Medulla oblongata (tissue), 1 donor: ENCODE measurements around the gene QSOX1.

Source experiments
- DNase-seq: peaks from one replicate; pipeline ENCODE4 v3.0.0-alpha.2; 2015; ENCODE audit errors: extremely low spot score

QSOX1 gene

GRCh38 chr1:180151508-180151907, 3.2 kb upstream of the QSOX1 start:
- DNase-seq = no peak

DNA sequence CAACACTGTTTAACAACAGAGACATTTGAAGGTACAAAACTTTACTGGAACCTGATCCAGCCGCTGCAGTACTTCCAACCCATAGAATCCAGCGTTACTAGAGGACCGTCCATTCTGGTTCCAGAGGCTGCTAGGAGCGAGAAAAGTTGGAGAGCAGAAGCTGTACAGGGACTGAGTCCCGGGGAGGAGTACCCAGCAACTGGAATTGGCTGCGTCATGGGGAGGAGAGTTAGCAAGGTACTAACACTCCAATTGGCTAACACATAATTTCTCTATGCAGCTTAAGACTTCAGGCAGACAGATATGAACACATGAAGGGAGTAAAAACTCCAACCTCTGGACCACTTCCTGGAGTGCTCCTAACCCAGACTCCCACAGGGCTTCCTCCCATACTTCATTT, 2.1 kb upstream of the QSOX1 start:
- DNase-seq = no peak

DNA sequence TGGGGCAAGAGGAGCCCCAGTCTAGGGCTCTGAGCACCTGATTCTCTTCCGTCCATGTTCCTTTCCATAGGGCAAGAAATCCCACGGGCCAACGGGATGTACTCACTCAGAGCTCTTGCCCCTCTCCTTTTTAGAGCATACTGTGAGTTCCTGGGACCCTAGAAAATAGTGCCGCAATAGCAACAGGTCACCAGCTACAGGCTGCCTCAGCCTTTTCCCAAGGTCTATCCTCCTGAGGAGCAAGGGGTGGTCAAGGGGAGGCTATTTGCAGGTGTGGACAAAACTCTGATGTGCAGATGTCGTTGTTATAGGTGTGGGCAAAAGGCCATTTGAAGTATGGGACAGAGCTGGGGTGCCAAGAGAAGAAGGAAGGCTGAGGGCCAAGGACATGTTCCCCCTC, 1.6 kb upstream of the QSOX1 start:
- DNase-seq = no peak

DNA sequence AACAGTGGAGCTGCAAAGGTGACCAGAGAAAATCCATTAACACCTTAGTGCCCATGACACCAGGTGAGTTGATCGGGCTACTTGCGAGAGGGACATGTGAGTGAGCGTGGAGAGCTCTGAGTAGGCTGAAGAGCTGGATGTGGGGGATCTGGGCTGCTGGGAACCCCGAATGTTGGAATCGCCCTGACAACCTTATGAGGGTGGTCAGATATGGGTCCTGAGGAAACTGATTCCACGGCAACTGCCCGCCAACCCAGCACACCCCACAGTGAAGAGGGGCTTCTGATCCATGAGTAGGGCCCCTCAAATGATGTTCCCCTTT, 705 bp upstream of the QSOX1 start:
- DNase-seq = peak; percentile 22

DNA sequence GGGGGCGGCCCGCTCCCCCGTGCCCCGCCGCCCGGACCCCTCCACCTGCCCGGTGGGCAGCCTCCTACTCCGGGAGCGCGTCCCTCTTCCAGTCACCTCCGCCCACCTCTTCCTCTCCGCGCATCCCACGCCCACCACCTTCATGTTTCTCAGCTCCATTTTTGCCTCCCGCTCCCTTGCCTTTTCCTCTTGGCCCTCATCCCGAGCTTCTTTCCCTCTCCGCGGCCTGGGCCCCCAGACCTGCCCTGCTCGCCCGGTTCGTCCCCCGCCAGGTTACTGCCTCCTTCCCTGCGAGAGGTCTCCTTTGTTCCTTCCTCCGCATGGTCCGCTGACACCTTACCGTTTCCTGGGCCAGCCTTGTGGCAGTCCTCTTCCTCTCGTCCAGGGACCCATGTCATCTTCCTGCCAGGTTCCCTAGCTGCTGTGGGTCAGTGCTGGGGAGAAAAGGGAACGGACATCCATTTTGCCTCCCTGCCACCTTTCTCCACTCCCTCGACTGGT, 563 bp downstream of the QSOX1 start:
- peak; percentile 22 for DNase-seq

DNA sequence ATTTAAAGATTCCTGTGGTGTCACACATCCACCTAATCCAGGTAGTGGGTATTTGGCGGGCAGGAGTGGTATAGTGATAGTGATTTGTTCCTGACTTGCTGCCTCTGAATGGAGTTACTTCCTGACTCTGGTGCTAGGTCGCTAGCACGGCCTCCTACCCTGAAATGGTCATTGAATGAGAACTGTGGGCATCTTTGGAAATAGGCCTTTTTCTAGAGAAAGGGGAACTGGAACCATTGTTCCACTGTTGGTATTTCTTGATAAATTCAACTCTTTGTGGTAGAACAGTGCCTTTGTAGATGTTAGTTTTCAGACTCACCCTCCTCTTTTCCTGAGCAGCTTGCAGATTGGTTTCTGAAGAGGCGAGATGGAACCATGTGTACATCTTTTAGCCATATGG, 1.5 kb downstream of the QSOX1 start:
- DNase-seq = peak; percentile 64

GRCh38 chr1:180156631-180157091, 2.0 kb downstream of the QSOX1 start:
- DNase-seq = no peak

DNA sequence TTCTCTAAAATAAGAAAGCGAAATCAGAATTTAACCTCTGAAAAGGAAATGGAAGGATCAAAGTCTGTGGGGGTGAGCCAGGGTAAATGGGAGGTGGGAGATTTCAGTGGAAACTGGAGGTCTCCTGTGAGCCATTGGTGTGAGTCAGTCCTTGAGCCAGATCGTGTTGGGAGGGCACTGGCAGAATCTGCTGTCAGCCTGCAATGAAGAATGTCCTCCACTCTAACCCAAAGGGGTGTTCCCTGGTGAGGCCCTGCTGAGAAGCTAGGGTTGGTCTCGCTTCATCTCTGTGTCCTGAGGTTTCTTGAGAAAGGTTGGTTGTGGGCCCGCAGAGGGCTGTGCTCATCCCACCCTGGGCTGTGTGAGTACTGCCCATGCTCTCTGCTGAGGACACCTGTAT, 2.4 kb downstream of the QSOX1 start:
- no peak for DNase-seq

- no peak for DNase-seq
Observed at GRCh38 chr1:180157576-180158057, 2.9 kb downstream of the QSOX1 start.

DNA sequence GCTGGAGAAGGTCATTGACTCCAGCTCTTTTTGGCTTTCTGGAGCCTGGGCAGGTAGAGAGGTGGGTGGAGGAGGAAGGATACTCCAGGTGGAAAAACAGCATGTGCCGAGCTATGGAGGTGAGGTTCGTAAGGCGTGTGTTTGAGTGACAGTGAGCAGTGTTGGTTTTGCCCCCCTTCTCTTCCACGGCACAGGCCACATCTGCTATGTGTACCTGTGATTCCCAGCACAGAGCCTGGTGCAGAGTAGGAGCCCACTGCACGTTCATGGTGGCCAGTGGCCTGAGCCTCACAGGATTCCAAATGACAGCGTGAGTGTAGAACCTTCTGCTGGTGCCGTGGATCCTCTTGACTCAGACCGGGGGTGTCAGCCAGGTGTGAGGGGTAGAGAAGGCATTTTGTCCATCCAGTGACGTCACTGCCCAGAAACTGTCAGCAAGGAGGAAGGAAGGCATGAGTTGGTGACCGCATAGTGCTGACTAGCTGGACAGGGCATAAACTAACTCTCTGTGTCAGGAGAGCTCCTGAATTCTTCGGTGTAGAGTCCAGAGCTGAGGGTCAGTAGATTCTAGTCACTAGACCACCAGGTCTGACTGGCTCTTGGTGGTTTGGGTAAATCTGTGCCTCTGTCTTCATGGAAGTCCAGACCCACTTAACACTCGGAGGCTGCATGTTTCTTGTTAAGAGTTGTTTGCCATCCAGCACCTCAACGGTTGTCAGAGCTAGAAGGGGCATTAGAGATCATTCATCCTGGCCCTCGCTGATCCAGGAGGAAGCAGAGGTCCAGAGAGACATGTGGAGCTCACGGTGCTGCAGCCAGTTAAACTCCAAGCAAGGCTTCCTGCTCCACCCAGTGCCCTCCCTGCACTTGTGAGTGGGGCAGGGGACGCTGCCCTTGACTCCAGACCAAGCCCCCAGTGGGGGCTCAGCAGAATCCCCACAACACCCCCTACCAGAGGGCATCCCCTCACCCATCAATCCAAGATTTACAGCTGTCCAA, 3.8 kb downstream of the QSOX1 start:
- no peak for DNase-seq

GRCh38 chr1:180160357-180160756, 5.7 kb downstream of the QSOX1 start:
- no peak for DNase-seq

DNA sequence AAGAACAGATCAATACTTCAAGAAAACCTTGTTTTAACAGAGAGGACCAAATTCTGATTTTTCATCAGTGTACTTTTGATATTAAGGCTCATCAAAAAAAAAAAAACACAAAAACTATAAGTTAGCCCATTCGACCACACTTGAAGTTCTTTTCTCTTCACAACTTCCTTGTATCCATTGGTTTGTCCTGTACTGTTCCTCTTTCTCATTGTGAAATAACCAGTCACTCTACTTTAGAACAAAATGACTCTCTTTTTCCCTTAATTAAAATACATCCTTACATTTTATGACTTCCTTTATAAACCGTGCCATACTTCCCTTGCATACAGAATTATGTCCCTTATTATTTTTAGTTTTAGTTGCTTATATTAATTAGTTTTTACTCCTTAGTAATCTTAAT, 8.4 kb downstream of the QSOX1 start:
- no peak for DNase-seq

- no peak for DNase-seq
Observed at GRCh38 chr1:180165096-180165495, 10.4 kb downstream of the QSOX1 start.

DNA sequence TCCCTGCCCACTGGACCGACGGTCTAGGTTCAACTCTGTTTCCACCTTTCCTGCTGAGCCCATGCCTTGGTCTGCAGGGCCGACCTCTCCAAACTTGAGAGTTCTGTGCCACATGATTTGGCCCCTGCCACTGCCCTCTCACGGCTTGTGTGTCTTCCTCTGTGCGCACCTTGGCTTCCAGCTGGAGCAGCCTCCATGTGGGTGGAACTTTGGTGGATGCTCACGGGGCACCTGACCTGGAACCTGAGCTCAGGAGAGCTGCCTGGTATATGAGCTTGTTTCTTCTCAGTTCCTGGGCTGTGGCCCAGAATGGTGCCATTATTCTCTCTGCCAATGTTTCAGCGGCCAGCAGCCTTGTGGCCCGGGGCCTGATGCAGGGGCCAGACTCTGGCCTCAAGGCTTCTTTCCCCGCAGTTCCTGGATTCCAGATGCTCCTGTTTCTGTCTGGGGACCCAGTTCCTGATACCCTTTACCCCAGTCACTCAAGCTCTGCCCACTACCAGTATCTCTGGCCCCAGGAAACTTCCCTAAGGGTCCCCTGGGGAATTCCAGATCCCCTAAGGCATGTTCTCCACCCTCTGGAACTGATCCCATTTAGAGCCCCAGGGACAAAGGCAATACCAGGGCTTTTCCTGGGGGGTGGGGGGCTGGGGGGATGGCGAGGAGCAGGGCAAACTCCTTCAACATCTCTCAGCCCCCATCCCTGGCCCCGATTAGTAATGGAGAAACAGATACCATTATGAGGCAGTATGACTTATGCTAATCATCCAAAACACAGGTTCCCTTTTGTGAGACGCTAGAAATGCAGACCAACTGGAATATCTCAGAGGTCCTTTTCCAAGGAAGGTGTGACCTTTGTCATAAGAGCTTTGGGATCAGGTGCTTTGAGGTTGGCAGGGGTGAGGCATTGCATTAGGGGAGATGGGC, 11.1 kb downstream of the QSOX1 start:
- peak; percentile 54 for DNase-seq

GRCh38 chr1:180166436-180166800, 11.7 kb downstream of the QSOX1 start:
- no peak for DNase-seq

GRCh38 chr1:180167021-180167701, 12.5 kb downstream of the QSOX1 start:
- no peak for DNase-seq

DNA sequence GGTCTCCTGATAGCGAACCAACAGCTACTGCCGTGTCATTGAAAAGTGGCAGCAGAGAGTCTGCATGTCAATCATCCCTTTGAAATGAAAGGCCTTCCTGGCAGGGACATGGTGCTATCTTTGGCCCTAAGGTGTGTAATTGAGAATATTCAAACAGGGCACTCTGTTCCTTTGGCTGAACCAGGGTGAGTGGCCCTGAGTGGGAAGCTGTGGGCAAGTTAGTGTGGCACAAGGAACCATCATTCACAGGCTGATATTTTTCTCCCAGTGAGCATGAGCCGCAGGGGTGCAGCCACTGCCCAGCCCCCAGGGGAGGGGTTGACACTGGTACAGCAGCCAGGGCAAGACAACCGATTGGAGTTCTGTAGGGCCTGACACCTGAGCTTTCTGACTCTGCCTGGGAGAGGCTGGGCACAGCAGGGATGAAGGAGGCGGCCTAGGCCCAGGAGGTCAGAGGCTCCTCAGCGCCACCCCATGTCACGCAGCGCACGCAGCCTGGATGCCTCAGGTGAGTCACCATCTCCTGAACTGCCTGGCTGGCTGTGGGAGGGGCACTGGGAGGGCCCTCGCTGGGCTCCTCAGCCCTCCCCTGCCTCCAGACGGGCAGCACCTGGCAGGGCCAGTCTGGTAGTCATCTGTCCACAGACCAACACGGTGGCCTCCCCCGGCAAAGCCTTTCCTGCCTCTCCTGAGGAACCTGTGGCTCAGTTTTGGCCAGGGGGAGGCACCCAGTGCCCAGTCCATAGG, 13.2 kb downstream of the QSOX1 start:
- no peak for DNase-seq

DNA sequence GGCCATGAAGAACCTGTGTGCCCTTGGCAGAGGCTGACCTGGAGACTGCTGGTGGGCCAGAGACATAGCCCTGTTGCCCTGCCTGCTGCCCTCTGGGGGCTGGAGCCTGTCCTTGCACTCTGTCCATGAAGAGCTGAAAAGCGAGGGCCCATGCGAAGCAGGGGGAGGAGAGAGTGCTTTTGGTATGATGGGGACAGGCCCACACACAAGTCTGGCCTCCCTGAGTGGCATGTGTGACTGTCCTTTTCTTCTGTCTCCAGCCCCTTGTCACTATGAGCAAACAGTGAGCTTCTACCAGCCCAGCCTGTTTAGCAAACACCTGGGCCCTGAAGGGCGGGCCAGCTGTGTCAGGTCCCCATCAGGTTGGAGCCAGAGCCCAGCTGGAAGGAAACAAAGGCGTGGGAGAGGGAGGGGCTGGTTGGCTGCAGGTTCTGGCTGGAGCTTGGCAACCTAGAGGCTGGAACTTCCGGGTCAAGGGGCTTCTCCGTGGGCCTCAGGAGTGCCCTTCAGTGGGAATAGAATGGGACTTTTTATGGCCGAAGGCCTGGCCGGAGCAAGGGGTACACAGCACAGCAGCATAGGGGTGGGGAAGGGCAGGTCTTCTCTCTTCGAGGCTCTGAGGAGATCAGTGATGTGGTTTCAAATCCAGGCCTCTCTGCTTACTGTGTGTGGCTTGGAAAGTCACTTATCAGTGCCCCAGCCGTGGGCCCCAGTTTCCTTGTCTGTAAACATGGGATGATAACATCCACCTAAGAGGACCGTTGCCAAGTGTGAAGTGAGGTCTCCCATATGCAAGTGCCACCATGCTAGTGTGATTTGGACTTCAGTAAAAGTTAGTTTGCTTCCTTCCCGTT, 14.3 kb downstream of the QSOX1 start:
- DNase-seq = no peak

DNA sequence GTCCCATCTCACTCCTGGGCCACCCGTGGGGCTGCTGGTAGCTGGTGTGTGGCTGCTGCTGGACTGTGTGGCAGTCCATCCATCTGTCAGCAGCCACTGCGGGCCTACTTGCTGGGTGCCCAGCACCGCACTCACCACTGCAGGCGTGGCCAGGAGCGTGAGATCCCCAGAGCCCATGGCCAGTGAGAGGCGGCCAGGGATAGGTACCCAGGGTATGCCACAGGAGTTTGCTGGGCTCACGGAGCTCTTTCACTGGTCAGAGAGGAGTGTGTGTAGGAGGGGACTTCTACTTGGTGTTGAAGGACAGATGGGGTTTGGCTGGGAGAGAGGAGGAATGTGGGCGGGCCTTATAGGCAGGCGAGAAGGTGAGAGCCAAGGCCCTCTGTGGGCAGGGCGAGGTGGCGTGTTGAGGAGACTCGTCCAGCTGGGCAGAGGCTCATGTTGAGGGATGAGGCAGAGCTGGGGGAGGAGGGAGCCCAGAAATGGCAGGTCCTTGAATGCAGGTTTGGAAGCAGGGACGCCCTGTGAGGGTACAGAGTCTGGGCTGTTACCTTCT, 15.0 kb downstream of the QSOX1 start:
- DNase-seq = no peak
